HS-5 (cell line): ENCODE data around the gene BRSK1.

Experiments
- DNase-seq: peaks from one replicate; pipeline ENCODE4 v3.0.0-alpha.2; 2012; ENCODE audit warnings: low read depth

Gene BRSK1

GRCh38 chr19:55353803-55354697 is 70.3 kb downstream of the BRSK1 start:
- DNase-seq: no peak

GRCh38 chr19:55354698-55355212 is 71.0 kb downstream of the BRSK1 start, which contains the start of gene COX6B2:
Gene COX6B2, minus strand, starts transcription at chr19:55354719. Its CDS starts 198 bp downstream, at chr19:55354521.
- no peak for DNase-seq

- DNase-seq: no peak
These were observed 71.5 kb downstream of the BRSK1 start for GRCh38 chr19:55355213-55355821.

- no peak for DNase-seq
These were observed 74.7 kb downstream of the BRSK1 start for GRCh38 chr19:55358493-55358892.

GRCh38 chr19:55358943-55359908 is 75.4 kb downstream of the BRSK1 start:
- no peak for DNase-seq

- DNase-seq: no peak
These were observed 77.1 kb downstream of the BRSK1 start for GRCh38 chr19:55360902-55361301.
